ENCODE data around the gene TMCC1. TPM values are rescaled to one million over a fixed set of nuclear protein-coding genes. Genes with fewer than 3 reads are reported as not detected.
"Not testable (repeated sequence)": the region's sequence is repeated elsewhere in the genome, so short reads cannot be mapped to it uniquely, and the experiment has no call there.

The TMCC1 gene
- total and polyA plus RNA-seq, 2 donors = 12.2 to 24.5 TPM

GRCh38 chr3:129909235-129909634 is 15.7 kb upstream of the TMCC1 start:
- not testable (repeated sequence) for H3K27ac ChIP-seq (ENCODE audit: low read depth in 1 of 2, low read length in 1 of 2); H3K4me1 ChIP-seq (ENCODE audit: control insufficient read depth in 2 of 2, insufficient read depth in 2 of 2, low read length in 2 of 2); H3K27me3 ChIP-seq (ENCODE audit: control insufficient read depth in 2 of 2, insufficient read depth in 1 of 2, low read length in 1 of 2); H3K4me3 ChIP-seq (ENCODE audit: low read length in 2 of 2); H3K36me3 ChIP-seq (ENCODE audit: control insufficient read depth in 2 of 2, insufficient read depth in 2 of 2, low read length in 1 of 2); DNase-seq (ENCODE audit: low read depth in 6 of 9, low spot score in 9 of 9)
- peaks cover 0 to 17% of the 10 kb centered on the region in 2 donors for H3K9me3 ChIP-seq (ENCODE audit: control insufficient read depth in 2 of 2, insufficient read depth in 1 of 2, low read length in 1 of 2)
- WGBS = 95% methylated on average over 4 of the region's 4 CpGs

- H3K9me3 ChIP-seq (ENCODE audit: control insufficient read depth in 2 of 2, insufficient read depth in 1 of 2, low read length in 1 of 2) = peaks cover 0 to 17% of the 10 kb centered on the region in 2 donors
- no peaks in the 10 kb centered on the region for H3K36me3 ChIP-seq (ENCODE audit: control insufficient read depth in 2 of 2, insufficient read depth in 2 of 2, low read length in 1 of 2)
- DNase-seq (ENCODE audit: low read depth in 6 of 9, low spot score in 9 of 9) = no peak
- no peaks in the 10 kb centered on the region for H3K27me3 ChIP-seq (ENCODE audit: control insufficient read depth in 2 of 2, insufficient read depth in 1 of 2, low read length in 1 of 2)
- H3K4me1 ChIP-seq (ENCODE audit: control insufficient read depth in 2 of 2, insufficient read depth in 2 of 2, low read length in 2 of 2) = no peaks in the 10 kb centered on the region
- H3K27ac ChIP-seq (ENCODE audit: low read depth in 1 of 2, low read length in 1 of 2) = no peak overlapping the region
- no peak overlapping the region for H3K4me3 ChIP-seq (ENCODE audit: low read length in 2 of 2)
- 100% methylated on average over 1 of the region's 1 CpG for WGBS
These were observed 14.9 kb upstream of the TMCC1 start for GRCh38 chr3:129908417-129908816.

- H3K36me3 ChIP-seq (ENCODE audit: control insufficient read depth in 2 of 2, insufficient read depth in 2 of 2, low read length in 1 of 2); H3K27ac ChIP-seq (ENCODE audit: low read depth in 1 of 2, low read length in 1 of 2); DNase-seq (ENCODE audit: low read depth in 6 of 9, low spot score in 9 of 9); H3K4me3 ChIP-seq (ENCODE audit: low read length in 2 of 2); H3K4me1 ChIP-seq (ENCODE audit: control insufficient read depth in 2 of 2, insufficient read depth in 2 of 2, low read length in 2 of 2); H3K27me3 ChIP-seq (ENCODE audit: control insufficient read depth in 2 of 2, insufficient read depth in 1 of 2, low read length in 1 of 2): not testable (repeated sequence)
- 90% methylated on average over 4 of the region's 4 CpGs for WGBS
- peaks cover 0 to 13% of the 10 kb centered on the region in 2 donors for H3K9me3 ChIP-seq (ENCODE audit: control insufficient read depth in 2 of 2, insufficient read depth in 1 of 2, low read length in 1 of 2)
These were observed 7.8 kb upstream of the TMCC1 start for GRCh38 chr3:129901272-129901671.

- H3K9me3 ChIP-seq (ENCODE audit: control insufficient read depth in 2 of 2, insufficient read depth in 1 of 2, low read length in 1 of 2) = peaks cover 0 to 6% of the 10 kb centered on the region in 2 donors
- H3K27me3 ChIP-seq (ENCODE audit: control insufficient read depth in 2 of 2, insufficient read depth in 1 of 2, low read length in 1 of 2) = no peaks in the 10 kb centered on the region
- 77% methylated on average over 3 of the region's 3 CpGs for WGBS
- H3K36me3 ChIP-seq (ENCODE audit: control insufficient read depth in 2 of 2, insufficient read depth in 2 of 2, low read length in 1 of 2) = no peaks in the 10 kb centered on the region
- DNase-seq (ENCODE audit: low read depth in 6 of 9, low spot score in 9 of 9) = no peak
- no peak overlapping the region for H3K4me3 ChIP-seq (ENCODE audit: low read length in 2 of 2)
- no peak overlapping the region for H3K27ac ChIP-seq (ENCODE audit: low read depth in 1 of 2, low read length in 1 of 2)
- H3K4me1 ChIP-seq (ENCODE audit: control insufficient read depth in 2 of 2, insufficient read depth in 2 of 2, low read length in 2 of 2) = peaks cover 6 to 8% of the 10 kb centered on the region in 2 donors
These were observed 3.5 kb upstream of the TMCC1 start for GRCh38 chr3:129897026-129897425.

GRCh38 chr3:129892857-129893580 is 492 bp downstream of the TMCC1 start:
- no peaks in the 10 kb centered on the region for H3K9me3 ChIP-seq (ENCODE audit: control insufficient read depth in 2 of 2, insufficient read depth in 1 of 2, low read length in 1 of 2)
- peak in 6 of 9 donors; percentile 13 to 80 (median 55) for DNase-seq (ENCODE audit: low read depth in 6 of 9, low spot score in 9 of 9)
- H3K27ac ChIP-seq (ENCODE audit: low read depth in 1 of 2, low read length in 1 of 2) = peak overlapping the region; percentile 92 to 96
- H3K4me3 ChIP-seq (ENCODE audit: low read length in 2 of 2) = peak overlapping the region; percentile 82 to 96
- peaks cover 22 to 30% of the 10 kb centered on the region in 2 donors for H3K4me1 ChIP-seq (ENCODE audit: control insufficient read depth in 2 of 2, insufficient read depth in 2 of 2, low read length in 2 of 2)
- no peaks in the 10 kb centered on the region for H3K27me3 ChIP-seq (ENCODE audit: control insufficient read depth in 2 of 2, insufficient read depth in 1 of 2, low read length in 1 of 2)
- peaks cover 0 to 5% of the 10 kb centered on the region in 2 donors for H3K36me3 ChIP-seq (ENCODE audit: control insufficient read depth in 2 of 2, insufficient read depth in 2 of 2, low read length in 1 of 2)
- under 1% methylated on average over 62 of the region's 62 CpGs for WGBS

GRCh38 chr3:129892486-129892856 is 1.0 kb downstream of the TMCC1 start:
- peak overlapping the region; percentile 92 to 96 for H3K27ac ChIP-seq (ENCODE audit: low read depth in 1 of 2, low read length in 1 of 2)
- H3K4me3 ChIP-seq (ENCODE audit: low read length in 2 of 2) = peak overlapping the region; percentile 82 to 96
- WGBS = 33% methylated on average over 13 of the region's 13 CpGs
- DNase-seq (ENCODE audit: low read depth in 6 of 9, low spot score in 9 of 9) = peak in 1 of 9 donors; percentile 13
- H3K36me3 ChIP-seq (ENCODE audit: control insufficient read depth in 2 of 2, insufficient read depth in 2 of 2, low read length in 1 of 2) = peaks cover 0 to 5% of the 10 kb centered on the region in 2 donors
- peaks cover 23 to 30% of the 10 kb centered on the region in 2 donors for H3K4me1 ChIP-seq (ENCODE audit: control insufficient read depth in 2 of 2, insufficient read depth in 2 of 2, low read length in 2 of 2)
- H3K27me3 ChIP-seq (ENCODE audit: control insufficient read depth in 2 of 2, insufficient read depth in 1 of 2, low read length in 1 of 2) = no peaks in the 10 kb centered on the region
- no peaks in the 10 kb centered on the region for H3K9me3 ChIP-seq (ENCODE audit: control insufficient read depth in 2 of 2, insufficient read depth in 1 of 2, low read length in 1 of 2)

GRCh38 chr3:129890891-129891290 is 2.6 kb downstream of the TMCC1 start:
- Histone ChIP-seq H3K27me3 (ENCODE audit: control insufficient read depth in 2 of 2, insufficient read depth in 1 of 2, low read length in 1 of 2) (no peaks in the 10 kb centered on the region), H3K27ac (ENCODE audit: low read depth in 1 of 2, low read length in 1 of 2) (peak overlapping the region; percentile 19 to 96), H3K9me3 (ENCODE audit: control insufficient read depth in 2 of 2, insufficient read depth in 1 of 2, low read length in 1 of 2) (no peaks in the 10 kb centered on the region), H3K36me3 (ENCODE audit: control insufficient read depth in 2 of 2, insufficient read depth in 2 of 2, low read length in 1 of 2) (peaks cover 0 to 5% of the 10 kb centered on the region in 2 donors), H3K4me3 (ENCODE audit: low read length in 2 of 2) (peak overlapping the region; percentile 32 to 96), H3K4me1 (ENCODE audit: control insufficient read depth in 2 of 2, insufficient read depth in 2 of 2, low read length in 2 of 2) (peaks cover 23 to 30% of the 10 kb centered on the region in 2 donors)
- DNase-seq (ENCODE audit: low read depth in 6 of 9, low spot score in 9 of 9) = peak in 4 of 9 donors; percentile 15 to 49 (median 19)
- 57% methylated on average over 2 of the region's 2 CpGs for WGBS

GRCh38 chr3:129890125-129890524 is 3.4 kb downstream of the TMCC1 start:
- H3K36me3 ChIP-seq (ENCODE audit: control insufficient read depth in 2 of 2, insufficient read depth in 2 of 2, low read length in 1 of 2) = peaks cover 0 to 5% of the 10 kb centered on the region in 2 donors
- H3K4me3 ChIP-seq (ENCODE audit: low read length in 2 of 2) = peak overlapping the region; percentile 32 to 96
- no peaks in the 10 kb centered on the region for H3K27me3 ChIP-seq (ENCODE audit: control insufficient read depth in 2 of 2, insufficient read depth in 1 of 2, low read length in 1 of 2)
- H3K27ac ChIP-seq (ENCODE audit: low read depth in 1 of 2, low read length in 1 of 2) = peak overlapping the region in 1 of 2 donors; percentile 96
- WGBS = 11% methylated on average over 2 of the region's 2 CpGs
- DNase-seq (ENCODE audit: low read depth in 6 of 9, low spot score in 9 of 9) = peak in 7 of 9 donors; percentile 29 to 83 (median 56)
- H3K4me1 ChIP-seq (ENCODE audit: control insufficient read depth in 2 of 2, insufficient read depth in 2 of 2, low read length in 2 of 2) = peaks cover 23 to 30% of the 10 kb centered on the region in 2 donors
- H3K9me3 ChIP-seq (ENCODE audit: control insufficient read depth in 2 of 2, insufficient read depth in 1 of 2, low read length in 1 of 2) = no peaks in the 10 kb centered on the region

GRCh38 chr3:129888771-129889170 is 4.7 kb downstream of the TMCC1 start:
- peaks cover 0 to 5% of the 10 kb centered on the region in 2 donors for H3K36me3 ChIP-seq (ENCODE audit: control insufficient read depth in 2 of 2, insufficient read depth in 2 of 2, low read length in 1 of 2)
- WGBS = 90% methylated on average over 5 of the region's 5 CpGs
- peak overlapping the region in 1 of 2 donors; percentile 96 for H3K27ac ChIP-seq (ENCODE audit: low read depth in 1 of 2, low read length in 1 of 2)
- no peak for DNase-seq (ENCODE audit: low read depth in 6 of 9, low spot score in 9 of 9)
- no peak overlapping the region for H3K4me3 ChIP-seq (ENCODE audit: low read length in 2 of 2)
- no peaks in the 10 kb centered on the region for H3K9me3 ChIP-seq (ENCODE audit: control insufficient read depth in 2 of 2, insufficient read depth in 1 of 2, low read length in 1 of 2)
- H3K4me1 ChIP-seq (ENCODE audit: control insufficient read depth in 2 of 2, insufficient read depth in 2 of 2, low read length in 2 of 2) = peaks cover 19 to 23% of the 10 kb centered on the region in 2 donors
- no peaks in the 10 kb centered on the region for H3K27me3 ChIP-seq (ENCODE audit: control insufficient read depth in 2 of 2, insufficient read depth in 1 of 2, low read length in 1 of 2)
